ENCODE results near the gene RPL29.

- TF ChIP-seq, protein P1, sequence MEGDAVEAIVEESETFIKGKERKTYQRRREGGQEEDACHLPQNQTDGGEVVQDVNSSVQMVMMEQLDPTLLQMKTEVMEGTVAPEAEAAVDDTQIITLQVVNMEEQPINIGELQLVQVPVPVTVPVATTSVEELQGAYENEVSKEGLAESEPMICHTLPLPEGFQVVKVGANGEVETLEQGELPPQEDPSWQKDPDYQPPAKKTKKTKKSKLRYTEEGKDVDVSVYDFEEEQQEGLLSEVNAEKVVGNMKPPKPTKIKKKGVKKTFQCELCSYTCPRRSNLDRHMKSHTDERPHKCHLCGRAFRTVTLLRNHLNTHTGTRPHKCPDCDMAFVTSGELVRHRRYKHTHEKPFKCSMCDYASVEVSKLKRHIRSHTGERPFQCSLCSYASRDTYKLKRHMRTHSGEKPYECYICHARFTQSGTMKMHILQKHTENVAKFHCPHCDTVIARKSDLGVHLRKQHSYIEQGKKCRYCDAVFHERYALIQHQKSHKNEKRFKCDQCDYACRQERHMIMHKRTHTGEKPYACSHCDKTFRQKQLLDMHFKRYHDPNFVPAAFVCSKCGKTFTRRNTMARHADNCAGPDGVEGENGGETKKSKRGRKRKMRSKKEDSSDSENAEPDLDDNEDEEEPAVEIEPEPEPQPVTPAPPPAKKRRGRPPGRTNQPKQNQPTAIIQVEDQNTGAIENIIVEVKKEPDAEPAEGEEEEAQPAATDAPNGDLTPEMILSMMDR (IDR thresholded peaks at IDR 0.05): no peak
- no peak for TF ChIP-seq EP300 (IDR thresholded peaks at IDR 0.05)
Measured at GRCh38 chr3:52043750-52044149, 48.1 kb upstream of the RPL29 start.

Measured in esophagus muscularis mucosa (tissue), 3 donors.